Gastroesophageal sphincter (tissue), 4 donors: ENCODE results near the gene OR51E1. TPM values are rescaled to one million over a fixed set of nuclear protein-coding genes. Genes with fewer than 3 reads are reported as not detected.

Experiments used
- ATAC-seq: fragments of 150-250 bp; one replicate; pipeline ENCODE4 v1.9.1; 2016; ENCODE audit warnings: mild to moderate bottlenecking, moderate library complexity
- H3K27ac ChIP-seq, 4 donors: fragments of 200-600 bp; sonication (generic) in 3 of 4; 1 replicate in 3 of 4; 2 replicates in 1 of 4; pipeline ENCODE4 v1.5.1; 2016 to 2019
- H3K27me3 ChIP-seq: fragments of 200-600 bp; sonication (generic); one replicate; pipeline ENCODE4 v1.5.1; 2019
- H3K36me3 ChIP-seq, 2 donors: fragments of 200-600 bp; sonication (generic); one replicate each; pipeline ENCODE4 v1.5.1; 2019; ENCODE audit warnings: control low read depth in 1 of 2
- H3K4me1 ChIP-seq, 3 donors: fragments of 200-600 bp; sonication (generic); 1 replicate in 2 of 3; 2 replicates in 1 of 3; pipeline ENCODE4 v1.5.1; 2016 to 2019; ENCODE audit warnings: control low read depth in 2 of 3
- H3K4me3 ChIP-seq, 2 donors: fragments of 200-600 bp; sonication (generic); one replicate each; pipeline ENCODE4 v1.5.1; 2019; ENCODE audit warnings: mild to moderate bottlenecking in 1 of 2, moderate library complexity in 1 of 2
- H3K9me3 ChIP-seq, 3 donors: fragments of 200-600 bp; sonication (generic); one replicate each; pipeline ENCODE4 v1.5.1; 2017 to 2019; ENCODE audit warnings: control low read depth in 2 of 3
- EP300 ChIP-seq: sonication (generic); formaldehyde crosslinking; IDR thresholded peaks from one replicate; pipeline ENCODE4 v1.6.1; 2017; ENCODE audit warnings: antibody characterized with exemption, mild to moderate bottlenecking
- POLR2A ChIP-seq, 2 donors: fragments of 450-650 bp; IDR thresholded peaks; one replicate each; pipeline ENCODE4 v1.6.1; 2017; ENCODE audit warnings: antibody characterized with exemption in 2 of 2, mild to moderate bottlenecking in 2 of 2, moderate library complexity in 1 of 2
- POLR2AphosphoS5 ChIP-seq: sonication (generic); formaldehyde crosslinking; IDR thresholded peaks from one replicate; pipeline ENCODE4 v1.6.1; 2017; ENCODE audit warnings: antibody characterized with exemption
- WGBS, 2 donors: methylation state at CpG; one replicate each; pipeline ENCODE4 v1.1.5; 2018; ENCODE audit warnings: low coverage in 1 of 2; 5-methylcytosine and 5-hydroxymethylcytosine counted together
- total RNA-seq, 4 donors: library from RNA; depleted of rRNA; stranded (reverse); fragments of >200 nt; gene quantifications; one replicate each; pipeline ENCODE4 v1.1.0, GENCODE V29; 2016
- TF ChIP-seq, protein P1 (sequence below), 4 experiments: fragments of 200-600 bp in 2 of 4; fragments of 450-650 bp in 2 of 4; sonication (generic) in 1 of 4; IDR thresholded peaks; one replicate each; pipeline ENCODE4 v1.5.1; 2017 to 2019; ENCODE audit warnings: antibody characterized with exemption in 4 of 4, mild to moderate bottlenecking in 2 of 4, moderate library complexity in 2 of 4

OR51E1 gene, protein sequence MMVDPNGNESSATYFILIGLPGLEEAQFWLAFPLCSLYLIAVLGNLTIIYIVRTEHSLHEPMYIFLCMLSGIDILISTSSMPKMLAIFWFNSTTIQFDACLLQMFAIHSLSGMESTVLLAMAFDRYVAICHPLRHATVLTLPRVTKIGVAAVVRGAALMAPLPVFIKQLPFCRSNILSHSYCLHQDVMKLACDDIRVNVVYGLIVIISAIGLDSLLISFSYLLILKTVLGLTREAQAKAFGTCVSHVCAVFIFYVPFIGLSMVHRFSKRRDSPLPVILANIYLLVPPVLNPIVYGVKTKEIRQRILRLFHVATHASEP
- total RNA-seq, result under 1 TPM; 0.27 to 0.78 (median 0.65) TPM

DNA sequence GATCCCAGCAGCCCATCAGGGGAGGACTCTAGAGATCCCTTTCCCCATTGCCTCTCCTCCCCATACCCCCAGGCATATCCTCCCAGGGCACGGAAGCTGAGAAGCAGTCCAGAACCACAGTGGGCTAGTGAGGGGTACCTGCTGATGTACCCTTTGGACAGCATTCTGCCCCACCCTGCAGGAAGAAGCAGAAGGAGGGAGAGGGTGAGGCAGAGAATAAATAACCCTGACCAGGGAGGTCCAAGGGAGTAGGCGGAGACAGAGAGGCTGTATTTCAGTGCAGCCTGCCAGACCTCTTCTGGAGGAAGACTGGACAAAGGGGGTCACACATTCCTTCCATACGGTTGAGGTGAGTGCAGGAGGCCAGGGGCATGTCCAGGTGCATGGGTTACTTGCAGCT is at the start of gene OR51E1:
TSS of gene OR51E1 (plus strand) at position 301 of the 400 bp plus-strand sequence. CDS start 8,545 bp downstream, outside the sequence.
- Histone ChIP-seq H3K27me3 (no peaks in the 10 kb centered on the region), H3K4me1 (peaks cover 6 to 51% (median 7%) of the 10 kb centered on the region in 3 donors), H3K27ac (peak within 1 kb of the TSS in 2 of 4 donors; percentile 21 to 35), H3K4me3 (peak within 1 kb of the TSS in 1 of 2 donors; percentile 16), H3K36me3 (no peaks in the 10 kb centered on the region), H3K9me3 (no peaks in the 10 kb centered on the region)
- ATAC-seq, result no peak
- TF ChIP-seq EP300 (no peak), POLR2A (IDR thresholded peaks at IDR 0.05) (no peak), POLR2AphosphoS5 (no peak)
- TF ChIP-seq, protein P1, sequence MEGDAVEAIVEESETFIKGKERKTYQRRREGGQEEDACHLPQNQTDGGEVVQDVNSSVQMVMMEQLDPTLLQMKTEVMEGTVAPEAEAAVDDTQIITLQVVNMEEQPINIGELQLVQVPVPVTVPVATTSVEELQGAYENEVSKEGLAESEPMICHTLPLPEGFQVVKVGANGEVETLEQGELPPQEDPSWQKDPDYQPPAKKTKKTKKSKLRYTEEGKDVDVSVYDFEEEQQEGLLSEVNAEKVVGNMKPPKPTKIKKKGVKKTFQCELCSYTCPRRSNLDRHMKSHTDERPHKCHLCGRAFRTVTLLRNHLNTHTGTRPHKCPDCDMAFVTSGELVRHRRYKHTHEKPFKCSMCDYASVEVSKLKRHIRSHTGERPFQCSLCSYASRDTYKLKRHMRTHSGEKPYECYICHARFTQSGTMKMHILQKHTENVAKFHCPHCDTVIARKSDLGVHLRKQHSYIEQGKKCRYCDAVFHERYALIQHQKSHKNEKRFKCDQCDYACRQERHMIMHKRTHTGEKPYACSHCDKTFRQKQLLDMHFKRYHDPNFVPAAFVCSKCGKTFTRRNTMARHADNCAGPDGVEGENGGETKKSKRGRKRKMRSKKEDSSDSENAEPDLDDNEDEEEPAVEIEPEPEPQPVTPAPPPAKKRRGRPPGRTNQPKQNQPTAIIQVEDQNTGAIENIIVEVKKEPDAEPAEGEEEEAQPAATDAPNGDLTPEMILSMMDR (IDR thresholded peaks at IDR 0.05), result no peak
- 63 to 82% methylated on average over 2 to 3 of the region's 3 CpGs for WGBS, 2 donors

GRCh38 chr11:4605057-4605456 is 38.7 kb upstream of the OR51E1 start:
- WGBS, 2 donors, result 93% methylated on average over 2 of the region's 4 CpGs; no CpG with 5 or more reads in 1 of the 2 donors
- no peak overlapping the region for H3K27ac ChIP-seq
- H3K27me3 ChIP-seq, result no peaks in the 10 kb centered on the region
- H3K4me3 ChIP-seq, result no peak overlapping the region
- no peak for ATAC-seq
- TF ChIP-seq, protein P1 (IDR thresholded peaks at IDR 0.05), result no peak
- TF ChIP-seq POLR2A (IDR thresholded peaks at IDR 0.05) (no peak), POLR2AphosphoS5 (no peak), EP300 (no peak)
- H3K36me3 ChIP-seq, result peaks cover 0 to 54% of the 10 kb centered on the region in 2 donors
- peaks cover 0 to 24% (median 8%) of the 10 kb centered on the region in 3 donors for H3K4me1 ChIP-seq
- no peaks in the 10 kb centered on the region for H3K9me3 ChIP-seq

DNA sequence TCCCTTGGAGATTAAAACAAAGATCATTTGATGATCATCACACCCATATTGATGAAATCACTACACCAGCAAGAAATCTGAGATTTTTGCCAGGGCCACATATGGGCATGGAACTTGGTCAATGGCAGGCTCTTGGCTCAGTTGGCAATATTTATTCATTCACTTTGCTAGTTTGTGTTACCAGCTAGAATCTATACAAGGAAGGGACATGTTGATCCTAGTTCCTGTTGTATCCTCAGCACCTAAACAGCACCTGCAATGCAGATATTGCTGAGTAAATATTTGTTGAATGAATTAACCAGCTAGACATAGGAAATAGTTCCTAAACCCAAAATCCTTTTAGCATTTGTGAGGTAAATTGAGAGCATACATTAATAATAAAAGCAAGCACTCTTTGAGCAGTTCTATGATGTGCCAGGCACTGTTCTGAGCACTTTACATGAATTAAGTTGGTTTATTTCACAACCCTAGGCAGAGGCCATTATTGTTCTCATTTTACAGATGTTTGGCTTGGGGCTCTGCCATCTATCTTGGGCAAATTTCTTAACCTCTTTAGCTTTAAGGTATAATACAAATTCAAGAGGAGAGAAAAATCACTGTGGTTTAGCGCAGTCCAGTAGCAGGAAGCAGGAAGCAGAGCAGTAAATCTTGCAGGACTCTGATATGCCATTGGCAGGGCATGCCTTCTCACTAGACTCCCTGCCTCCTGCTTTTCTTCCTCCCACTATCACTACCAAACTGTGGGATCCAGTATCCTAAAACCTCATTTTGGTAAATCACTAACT is 37.4 kb upstream of the OR51E1 start:
- Histone ChIP-seq H3K4me3 (peak overlapping the region in 1 of 2 donors; percentile 61), H3K9me3 (no peaks in the 10 kb centered on the region), H3K36me3 (peaks cover 0 to 41% of the 10 kb centered on the region in 2 donors), H3K4me1 (peaks cover 0 to 24% (median 8%) of the 10 kb centered on the region in 3 donors), H3K27ac (peak overlapping the region in 1 of 4 donors; percentile 95), H3K27me3 (no peaks in the 10 kb centered on the region)
- TF ChIP-seq POLR2AphosphoS5, result no peak
- TF ChIP-seq, protein P1 (IDR thresholded peaks at IDR 0.05), result no peak
- no peak for TF ChIP-seq EP300
- TF ChIP-seq POLR2A (IDR thresholded peaks at IDR 0.05), result no peak
- ATAC-seq, result no peak
- 80 to 100% methylated on average over 1 of the region's 1 CpG for WGBS, 2 donors

DNA sequence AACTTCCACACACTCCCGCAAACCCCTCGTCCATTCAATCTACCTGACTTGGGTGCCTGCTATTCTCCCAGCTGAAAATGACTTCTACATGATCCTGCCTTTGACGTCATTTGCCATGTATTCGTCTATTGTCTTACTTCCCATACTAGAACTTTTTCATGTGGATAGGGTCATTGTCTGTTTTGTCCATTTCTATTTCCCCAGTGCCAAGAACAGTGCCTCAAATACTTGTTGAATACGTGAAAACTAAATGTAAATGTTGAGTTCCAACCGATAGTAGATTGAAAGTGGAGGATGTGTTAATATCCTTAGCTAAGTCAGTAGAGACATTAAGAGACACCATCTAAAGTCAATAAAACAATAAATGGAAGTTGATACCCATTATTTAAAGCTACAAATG is 36.7 kb upstream of the OR51E1 start:
- 25 to 33% methylated on average over 5 to 6 of the region's 6 CpGs for WGBS, 2 donors

More for the DNA sequence above, 36.7 kb upstream of the OR51E1 start:
- no peak for ATAC-seq
- Histone ChIP-seq H3K9me3 (no peaks in the 10 kb centered on the region), H3K27me3 (no peaks in the 10 kb centered on the region), H3K4me1 (peaks cover 0 to 24% (median 8%) of the 10 kb centered on the region in 3 donors), H3K4me3 (peak overlapping the region; percentile 61), H3K36me3 (peaks cover 0 to 34% of the 10 kb centered on the region in 2 donors), H3K27ac (peak overlapping the region; percentile 81 to 95 (median 90))
- TF ChIP-seq POLR2A (IDR thresholded peaks at IDR 0.05) (no peak), EP300 (no peak), POLR2AphosphoS5 (no peak)
- TF ChIP-seq, protein P1 (IDR thresholded peaks at IDR 0.05), result no peak
